H1 (cell line): ENCODE results near the gene CDKN3. TPM values are rescaled to one million over a fixed set of nuclear protein-coding genes. Genes with fewer than 3 reads are reported as not detected.

Experiments used
- CTCF ChIA-PET: fragments of 300-600 bp; sonication (Branson Sonifier 250); formaldehyde crosslinking; loops from one replicate; lab custom pipeline; 2021; ENCODE audit not compliant: partially characterized antibody; lab: Charles Lee
- POLR2A ChIA-PET: fragments of 300-600 bp; sonication (Branson Sonifier 250); formaldehyde crosslinking; loops from one replicate; lab custom pipeline; 2021; ENCODE audit warnings: inconsistent platforms; ENCODE audit not compliant: partially characterized antibody; lab: Charles Lee
- DNase-seq, 2 experiments: peaks; one replicate each; pipeline versions ENCODE4 v3.0.0 to v3.0.0-alpha.2; 2010 to 2022; ENCODE audit warnings: low spot score in 2 of 2, low read depth in 1 of 2, mixed read lengths in 1 of 2
- FAIRE-seq: peaks from 2 replicates; lab custom pipeline; 2011; peaks lifted over from hg19 to GRCh38; lab: Jason Lieb, UNC
- H2AFZ ChIP-seq: 2 replicates; pipeline ENCODE4 v1.8.1; 2012; ENCODE audit warnings: low read length, inconsistent platforms
- H2AK5ac ChIP-seq: 2 replicates; pipeline ENCODE4 v1.6.1; 2013; ENCODE audit warnings: low read depth, low read length
- H2BK120ac ChIP-seq: replicated peaks from 2 replicates; pipeline ENCODE3; 2013; ENCODE audit warnings: low read depth, low read length, inconsistent platforms
- H2BK12ac ChIP-seq: 2 replicates; pipeline ENCODE4 v1.6.1; 2013; ENCODE audit warnings: low read depth, low read length
- H2BK15ac ChIP-seq: 2 replicates; pipeline ENCODE4 v1.6.1; 2013; ENCODE audit warnings: low read length
- H2BK20ac ChIP-seq: 2 replicates; pipeline ENCODE4 v1.6.1; 2013; ENCODE audit warnings: low read length
- H2BK5ac ChIP-seq: 2 replicates; pipeline ENCODE4 v1.6.1; 2013; ENCODE audit warnings: low read depth, low read length
- H3K14ac ChIP-seq: 2 replicates; pipeline ENCODE4 v1.6.1; 2013; ENCODE audit warnings: inconsistent platforms; ENCODE audit not compliant: insufficient read length
- H3K18ac ChIP-seq: 2 replicates; pipeline ENCODE4 v1.6.1; 2013; ENCODE audit warnings: low read length; ENCODE audit errors: extremely low read depth
- H3K23ac ChIP-seq: 2 replicates; pipeline ENCODE4 v1.6.1; 2013; ENCODE audit warnings: inconsistent platforms; ENCODE audit not compliant: insufficient read length
- H3K23me2 ChIP-seq: 2 replicates; pipeline ENCODE4 v1.6.1; 2013; ENCODE audit warnings: low read depth, low read length
- H3K27ac ChIP-seq: 2 replicates; pipeline ENCODE4 v1.6.1; 2011; ENCODE audit warnings: low read depth, low read length, inconsistent platforms
- H3K27me3 ChIP-seq, 4 experiments: replicated peaks in 1 of 4; 1 replicate in 1 of 4; 2 replicates in 3 of 4; pipeline versions ENCODE4 v1.6.1 to v1.8.1; 2011 to 2013; ENCODE audit warnings: low read length in 3 of 4, mild to moderate bottlenecking in 3 of 4, inconsistent platforms in 2 of 4, mixed read lengths in 2 of 4, moderate library complexity in 1 of 4; ENCODE audit not compliant: control insufficient read depth in 3 of 4, insufficient read depth in 3 of 4; ENCODE audit errors: extremely low read depth in 1 of 4
- H3K36me3 ChIP-seq, 4 experiments: 2 replicates each; pipeline versions ENCODE4 v1.6.1 to v1.8.1; 2011 to 2013; ENCODE audit warnings: mild to moderate bottlenecking in 4 of 4, low read length in 3 of 4, moderate library complexity in 2 of 4, control low read depth in 1 of 4, inconsistent platforms in 1 of 4; ENCODE audit not compliant: insufficient read depth in 4 of 4, control insufficient read depth in 2 of 4
- H3K4ac ChIP-seq: replicated peaks from 2 replicates; pipeline ENCODE3; 2013; ENCODE audit warnings: low read length, low read depth, mixed read lengths, inconsistent platforms; ENCODE audit not compliant: insufficient read length
- H3K4me1 ChIP-seq, 4 experiments: replicated peaks in 1 of 4; 1 replicate in 1 of 4; 2 replicates in 3 of 4; pipeline versions ENCODE4 v1.6.1 to v1.8.1; 2011 to 2013; ENCODE audit warnings: low read length in 3 of 4, inconsistent platforms in 2 of 4, mixed read lengths in 1 of 4; ENCODE audit not compliant: insufficient read depth in 4 of 4, control insufficient read depth in 3 of 4
- H3K4me2 ChIP-seq, 2 experiments: 2 replicates each; pipeline versions ENCODE4 v1.6.1 to v1.8.1; 2011 to 2013; ENCODE audit warnings: low read depth in 2 of 2, low read length in 2 of 2, control low read depth in 1 of 2, inconsistent platforms in 1 of 2, mild to moderate bottlenecking in 1 of 2; ENCODE audit not compliant: insufficient read depth in 1 of 2
- H3K4me3 ChIP-seq, 4 experiments: fragments of 200-600, 300-600 bp in 1 of 4; sonication (generic), shearing (Covaris generic), sonication (Bioruptor Twin) in 1 of 4; 2 replicates each; pipeline versions ENCODE4 v1.5.1 to v1.8.1; 2011 to 2016; ENCODE audit warnings: low read length in 4 of 4, low read depth in 3 of 4, control low read depth in 2 of 4, inconsistent platforms in 2 of 4, mild to moderate bottlenecking in 2 of 4, mixed read lengths in 1 of 4, moderate library complexity in 1 of 4; ENCODE audit not compliant: insufficient read depth in 2 of 4; ENCODE audit errors: extremely low read depth in 1 of 4
- H3K56ac ChIP-seq: replicated peaks from 2 replicates; pipeline ENCODE3; 2013; ENCODE audit warnings: low read depth, mild to moderate bottlenecking, mixed read lengths, low read length, inconsistent platforms; ENCODE audit not compliant: insufficient read length
- H3K79me1 ChIP-seq: 2 replicates; pipeline ENCODE4 v1.6.1; 2013; ENCODE audit warnings: low read depth, low read length, control low read depth
- H3K79me2 ChIP-seq, 2 experiments: 2 replicates each; pipeline versions ENCODE4 v1.6.1 to v1.8.1; 2012 to 2013; ENCODE audit warnings: low read length in 2 of 2, mild to moderate bottlenecking in 2 of 2, inconsistent platforms in 1 of 2; ENCODE audit not compliant: insufficient read depth in 2 of 2, control insufficient read depth in 1 of 2
- H3K9ac ChIP-seq, 4 experiments: replicated peaks in 1 of 4; 1 replicate in 1 of 4; 2 replicates in 3 of 4; pipeline versions ENCODE4 v1.6.1 to v1.8.1; 2011 to 2013; ENCODE audit warnings: low read depth in 3 of 4, low read length in 3 of 4, control low read depth in 2 of 4, mild to moderate bottlenecking in 2 of 4, moderate library complexity in 2 of 4, inconsistent platforms in 1 of 4; ENCODE audit errors: extremely low read depth in 1 of 4
- H3K9me3 ChIP-seq, 2 experiments: 2 replicates each; pipeline versions ENCODE4 v1.6.1 to v1.8.1; 2012 to 2013; ENCODE audit warnings: mild to moderate bottlenecking in 2 of 2, moderate library complexity in 2 of 2, control low read depth in 1 of 2, inconsistent platforms in 1 of 2, low read depth in 1 of 2, low read length in 1 of 2, mixed read lengths in 1 of 2; ENCODE audit not compliant: insufficient read depth in 2 of 2
- H4K20me1 ChIP-seq, 2 experiments: replicated peaks in 1 of 2; 2 replicates each; pipeline versions ENCODE3 to v1.8.1; 2011 to 2013; ENCODE audit warnings: inconsistent platforms in 2 of 2, low read length in 2 of 2, mild to moderate bottlenecking in 1 of 2; ENCODE audit not compliant: insufficient read depth in 2 of 2, control insufficient read depth in 1 of 2
- H4K5ac ChIP-seq: 2 replicates; pipeline ENCODE4 v1.6.1; 2013; ENCODE audit warnings: low read length, low read depth, mixed read lengths, inconsistent platforms; ENCODE audit not compliant: insufficient read length
- H4K8ac ChIP-seq: 2 replicates; pipeline ENCODE4 v1.8.0; 2013; ENCODE audit warnings: mild to moderate bottlenecking, moderate library complexity, low read length, inconsistent platforms; ENCODE audit not compliant: insufficient read depth; ENCODE audit errors: extremely low read depth
- H4K91ac ChIP-seq: replicated peaks from 2 replicates; pipeline ENCODE3; 2013; ENCODE audit warnings: low read length, mixed read lengths, inconsistent platforms; ENCODE audit not compliant: insufficient read length
- ASH2L ChIP-seq: fragments of 200-600, 300-600 bp; sonication (generic); IDR thresholded peaks from one replicate; pipeline ENCODE4 v1.7.1; 2017; ENCODE audit warnings: low read length
- CBX5 ChIP-seq: fragments of 300-800, 300-1000 bp; sonication (generic); IDR thresholded peaks from 2 replicates; pipeline ENCODE4 v1.7.1; 2016; ENCODE audit warnings: antibody characterized with exemption, low read length, low read depth
- GTF2F1 ChIP-seq: IDR thresholded peaks from 2 replicates; pipeline ENCODE4 v1.6.1; 2012; ENCODE audit warnings: low read depth, low read length, improper control_type of control experiment, borderline replicate concordance
- KDM4A ChIP-seq: IDR thresholded peaks from one replicate; pipeline ENCODE4 v1.7.1; 2012; ENCODE audit warnings: low read depth, mild to moderate bottlenecking, moderate library complexity, low read length, inconsistent platforms; ENCODE audit not compliant: severe bottlenecking
- MAFK ChIP-seq: IDR thresholded peaks from 2 replicates; pipeline ENCODE4 v1.6.1; 2012; ENCODE audit warnings: low read depth, mild to moderate bottlenecking, improper control_type of control experiment, low read length
- RAD21 ChIP-seq, 2 experiments: IDR thresholded peaks in 1 of 2; conservative IDR thresholded peaks in 1 of 2; 2 replicates each; pipeline ENCODE4 v1.6.1; 2011; ENCODE audit warnings: low read depth in 2 of 2, low read length in 2 of 2, improper control_type of control experiment in 1 of 2, inconsistent platforms in 1 of 2, mild to moderate bottlenecking in 1 of 2, moderate library complexity in 1 of 2
- WGBS, 2 experiments: shearing (Covaris generic) in 1 of 2; methylation state at CpG; one replicate each; pipeline versions ENCODE4 v1.1.6 to v1.1.7; 2013 to 2015; ENCODE audit warnings: low lambda C conversion rate in 2 of 2, mixed read lengths in 2 of 2, inconsistent platforms in 1 of 2, low coverage in 1 of 2, missing lambda C conversion rate in 1 of 2; ENCODE audit not compliant: insufficient replicate concordance in 2 of 2, insufficient coverage in 1 of 2, insufficient read length in 1 of 2; ENCODE audit errors: extremely low coverage in 1 of 2, missing lambda C conversion rate in 1 of 2; 5-methylcytosine and 5-hydroxymethylcytosine counted together
- polyA plus RNA-seq, 7 experiments: library from polyadenylated mRNA; depleted of rRNA in 3 of 7; stranded (reverse) in 5 of 7; unstranded in 2 of 7; fragments of >200 nt in 5 of 7; fragments of 200-250 nt in 2 of 7; gene quantifications; 1 replicate in 5 of 7; 2 replicates in 1 of 7; 4 replicates in 1 of 7; pipeline versions ENCODE4 v1.2.1 to v1.2.3, GENCODE V29; 2011 to 2013; ENCODE audit warnings: missing spikeins in 2 of 7, mixed read lengths in 2 of 7
- total RNA-seq: library from RNA; stranded (reverse); fragmentation: NEBNext Ultra II Directional; extraction: Animal tissue kit (Norgen Biotek cat#: 25700); gene quantifications from 2 replicates; pipeline ENCODE4 v1.2.1, GENCODE V29; 2021
- TF ChIP-seq, protein P1 (sequence below): IDR thresholded peaks from 2 replicates; pipeline ENCODE4 v1.6.1; 2011; ENCODE audit warnings: low read length, improper control_type of control experiment
- TF ChIP-seq, protein P2 (sequence below): IDR thresholded peaks from 2 replicates; pipeline ENCODE4 v1.6.1; 2012; ENCODE audit warnings: low read length, inconsistent platforms

CDKN3 gene
- total and polyA plus RNA-seq, 2 of the 8 experiments (the other 6 are each of a cell fraction or from before 2014, with no cell fraction given), result 43.5 to 48.3 TPM

DNA sequence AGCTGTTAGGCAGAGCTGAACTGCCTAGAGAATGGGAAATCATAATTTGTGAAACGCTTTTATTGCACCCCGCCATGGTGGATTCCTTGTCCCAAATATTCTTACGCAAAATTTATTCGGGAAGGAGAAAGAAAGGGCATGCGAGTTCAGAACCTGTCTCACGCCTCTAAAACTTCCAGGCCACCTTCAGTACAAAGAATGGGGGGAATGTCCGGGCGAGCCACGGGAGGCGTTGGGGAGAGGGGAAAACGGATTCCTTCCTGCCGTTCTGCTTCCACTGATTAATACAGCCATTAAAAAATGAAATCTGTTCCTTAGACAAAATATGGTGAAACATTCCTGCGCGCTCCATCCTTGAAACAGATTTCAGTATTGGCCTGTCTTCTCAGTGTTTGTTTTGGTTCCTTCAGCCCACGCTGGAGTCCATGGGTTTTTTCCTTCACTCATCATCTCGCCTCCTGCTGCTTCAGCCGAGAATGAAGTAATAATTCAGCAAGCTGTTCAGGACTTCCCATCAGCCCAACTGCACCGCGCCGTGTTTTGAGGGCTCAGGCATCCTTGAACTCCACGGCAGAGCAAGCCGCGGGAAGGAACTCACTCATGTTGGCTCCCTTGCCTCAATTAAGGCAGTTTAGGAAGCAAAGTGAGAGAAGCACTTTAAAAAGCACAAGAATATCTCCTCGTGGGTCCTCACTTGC is 47.7 kb upstream of the CDKN3 start:
- ChIA-PET CTCF (interaction anchor here (0.7 to 3.9 kb wide), 43 partner anchors 10 to 916 kb away, joined by 3 to 26 read pairs (median 6); partner anchors contain the start of genes BMP4 and CDKN3), POLR2A (interaction anchor here (1.8 to 3.4 kb wide), 2 partner anchors 12 to 13 kb away, joined by 4 to 9 read pairs; no protein-coding TSS in a partner anchor)
- no peak overlapping the region for H3K9ac ChIP-seq
- H3K14ac ChIP-seq, result no peak overlapping the region
- H3K56ac ChIP-seq, result no peak overlapping the region
- H4K20me1 ChIP-seq, result no peaks in the 10 kb centered on the region
- H4K91ac ChIP-seq, result no peak overlapping the region
- no peak overlapping the region for H4K8ac ChIP-seq
- H3K4ac ChIP-seq, result no peak overlapping the region
- 77% methylated on average over 23 of the region's 24 CpGs; no CpG with 5 or more reads in 1 of the 2 experiments for WGBS, 2 experiments
- H3K79me2 ChIP-seq, result no peaks in the 10 kb centered on the region
- no peak overlapping the region for H2BK120ac ChIP-seq
- no peaks in the 10 kb centered on the region for H3K9me3 ChIP-seq
- no peak overlapping the region for H2AK5ac ChIP-seq
- no peak overlapping the region for H4K5ac ChIP-seq
- H3K23ac ChIP-seq, result no peak overlapping the region
- no peak overlapping the region for H3K27ac ChIP-seq
- H2BK12ac ChIP-seq, result peak overlapping the region; percentile 10; the same call in 1 of the 2 replicates
- H3K23me2 ChIP-seq, result no peaks in the 10 kb centered on the region
- H2BK5ac ChIP-seq, result no peak overlapping the region
- H3K4me1 ChIP-seq, result peaks cover 2 to 12% (median 8%) of the 10 kb centered on the region in 4 experiments; a peak in 6 of 7 replicates
- H3K79me1 ChIP-seq, result no peaks in the 10 kb centered on the region
- peak overlapping the region; percentile 20; the same call in 1 of the 2 replicates for H3K18ac ChIP-seq
- H2BK20ac ChIP-seq, result peak overlapping the region; percentile 9; the same call in 1 of the 2 replicates
- H3K4me2 ChIP-seq, result peak overlapping the region in 1 of 2 experiments; percentile 6; a peak in 1 of 4 replicates
- no peaks in the 10 kb centered on the region for H3K27me3 ChIP-seq
- no peak overlapping the region for H3K4me3 ChIP-seq
- DNase-seq (no peak), FAIRE-seq (no peak)
- no peaks in the 10 kb centered on the region for H3K36me3 ChIP-seq
- no peak overlapping the region; the same call in 1 of the 2 replicates for H2BK15ac ChIP-seq
- peak overlapping the region; percentile 42; the same call in 1 of the 2 replicates for H2AFZ ChIP-seq
- TF ChIP-seq GTF2F1 (no peak), CBX5 (no peak), KDM4A (no peak), RAD21 (IDR thresholded peaks at IDR 0.05 in 1 of 2, conservative IDR thresholded peaks at IDR 0.05 in 1 of 2; ENCODE audit: low read depth in 2 of 2, low read length in 2 of 2) (no peak), MAFK (no peak), ASH2L (no peak)
- TF ChIP-seq, protein P1, sequence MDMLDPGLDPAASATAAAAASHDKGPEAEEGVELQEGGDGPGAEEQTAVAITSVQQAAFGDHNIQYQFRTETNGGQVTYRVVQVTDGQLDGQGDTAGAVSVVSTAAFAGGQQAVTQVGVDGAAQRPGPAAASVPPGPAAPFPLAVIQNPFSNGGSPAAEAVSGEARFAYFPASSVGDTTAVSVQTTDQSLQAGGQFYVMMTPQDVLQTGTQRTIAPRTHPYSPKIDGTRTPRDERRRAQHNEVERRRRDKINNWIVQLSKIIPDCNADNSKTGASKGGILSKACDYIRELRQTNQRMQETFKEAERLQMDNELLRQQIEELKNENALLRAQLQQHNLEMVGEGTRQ, result no peak
- TF ChIP-seq, protein P2, sequence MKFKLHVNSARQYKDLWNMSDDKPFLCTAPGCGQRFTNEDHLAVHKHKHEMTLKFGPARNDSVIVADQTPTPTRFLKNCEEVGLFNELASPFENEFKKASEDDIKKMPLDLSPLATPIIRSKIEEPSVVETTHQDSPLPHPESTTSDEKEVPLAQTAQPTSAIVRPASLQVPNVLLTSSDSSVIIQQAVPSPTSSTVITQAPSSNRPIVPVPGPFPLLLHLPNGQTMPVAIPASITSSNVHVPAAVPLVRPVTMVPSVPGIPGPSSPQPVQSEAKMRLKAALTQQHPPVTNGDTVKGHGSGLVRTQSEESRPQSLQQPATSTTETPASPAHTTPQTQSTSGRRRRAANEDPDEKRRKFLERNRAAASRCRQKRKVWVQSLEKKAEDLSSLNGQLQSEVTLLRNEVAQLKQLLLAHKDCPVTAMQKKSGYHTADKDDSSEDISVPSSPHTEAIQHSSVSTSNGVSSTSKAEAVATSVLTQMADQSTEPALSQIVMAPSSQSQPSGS, result no peak
